Transverse colon (tissue), 4 donors: ENCODE data around the gene VWA3B. TPM values are rescaled to one million over a fixed set of nuclear protein-coding genes. Genes with fewer than 3 reads are reported as not detected.

ENCODE experiments used
- DNase-seq: peaks from one replicate; pipeline ENCODE4 v3.0.0-alpha.2; 2019
- H3K27ac ChIP-seq, 4 donors: fragments of 200-600 bp; sonication (generic); 2 replicates each; pipeline ENCODE4 v1.5.1; 2016 to 2018; ENCODE audit warnings: inconsistent platforms in 4 of 4
- H3K27me3 ChIP-seq: fragments of 200-600 bp; sonication (generic); 2 replicates; pipeline ENCODE4 v1.5.1; 2017; ENCODE audit warnings: inconsistent platforms
- H3K36me3 ChIP-seq, 4 donors: fragments of 200-600 bp; sonication (generic); 2 replicates each; pipeline ENCODE4 v1.5.1; 2017 to 2019; ENCODE audit warnings: inconsistent platforms in 4 of 4
- H3K4me1 ChIP-seq, 4 donors: fragments of 200-600 bp; sonication (generic); 2 replicates each; pipeline ENCODE4 v1.5.1; 2017 to 2020; ENCODE audit warnings: inconsistent platforms in 4 of 4
- H3K4me3 ChIP-seq, 4 donors: fragments of 200-600 bp; sonication (generic); 1 replicate in 1 of 4; 2 replicates in 3 of 4; pipeline versions ENCODE4 v1.5.1 to v1.6.1; 2017 to 2019; ENCODE audit warnings: inconsistent platforms in 4 of 4
- H3K9me3 ChIP-seq, 2 donors: fragments of 200-600 bp; sonication (generic); 2 replicates each; pipeline ENCODE4 v1.5.1; 2017 to 2019; ENCODE audit warnings: inconsistent platforms in 2 of 2
- CTCF ChIP-seq, 5 experiments: fragments of 200-600 bp in 3 of 5; fragments of 450-650 bp in 2 of 5; sonication (generic) in 3 of 5; IDR thresholded peaks; 1 replicate in 2 of 5; 2 replicates in 3 of 5; pipeline ENCODE4 v1.5.1; 2016 to 2017; ENCODE audit warnings: antibody characterized with exemption in 5 of 5, inconsistent platforms in 3 of 5, mild to moderate bottlenecking in 2 of 5, moderate library complexity in 1 of 5
- EP300 ChIP-seq: sonication (generic); formaldehyde crosslinking; IDR thresholded peaks from one replicate; pipeline ENCODE4 v1.6.1; 2017; ENCODE audit warnings: antibody characterized with exemption, low read depth
- POLR2A ChIP-seq: fragments of 450-650 bp; IDR thresholded peaks from one replicate; pipeline ENCODE4 v1.6.1; 2016; ENCODE audit warnings: antibody characterized with exemption, mild to moderate bottlenecking, moderate library complexity
- POLR2AphosphoS5 ChIP-seq, 3 donors: sonication (generic); formaldehyde crosslinking; IDR thresholded peaks; one replicate each; pipeline ENCODE4 v1.6.1; 2016; ENCODE audit warnings: antibody characterized with exemption in 3 of 3
- whole genome bisulfite sequencing, 2 donors: methylation state at CpG; one replicate each; pipeline ENCODE4 v1.1.5; 2018; ENCODE audit warnings: low coverage in 1 of 2; 5-methylcytosine and 5-hydroxymethylcytosine counted together
- in situ Hi-C, 4 donors: fragments of 200-750 bp; cut with MboI; loops; one replicate each; pipeline versions ENCODE4 v1.15.0 to v1.15.1; 2017; ENCODE audit warnings: low sequenced_read_pairs in 3 of 4, low pct_ligation_motif_present in 1 of 4, low pct_unique_long_range_greater_than_20kb in 1 of 4
- intact Hi-C: fragments of 100-400 bp; cut with DNase I; formaldehyde crosslinking; loops from one replicate; pipeline ENCODE4 v1.15.1; 2023; ENCODE audit warnings: low total_unique reads
- total RNA-seq, 4 donors: library from RNA; depleted of rRNA; stranded (reverse); fragments of >200 nt; gene quantifications; one replicate each; pipeline ENCODE4 v1.1.0, GENCODE V29; 2016

Gene VWA3B
- total RNA-seq, 4 donors from 2014 or later: 0.41 to 0.48 TPM; not detected in 2

GRCh38 chr2:98089941-98090340 lies 3.0 kb downstream of the VWA3B start:
- intact Hi-C loops: no loop called here
- H3K27me3 ChIP-seq: peaks cover 4% of the 10 kb centered on the region
- no peaks in the 10 kb centered on the region for H3K36me3 ChIP-seq
- H3K9me3 ChIP-seq: no peaks in the 10 kb centered on the region
- peaks cover 0 to 33% (median 17%) of the 10 kb centered on the region in 4 donors for H3K4me1 ChIP-seq
- no peak overlapping the region for H3K27ac ChIP-seq
- in situ Hi-C loops: no loop called here
- TF ChIP-seq CTCF (IDR thresholded peaks at IDR 0.05): no peak
- no peak for TF ChIP-seq POLR2AphosphoS5 (IDR thresholded peaks at IDR 0.05)
- no peak for TF ChIP-seq EP300
- no peak for TF ChIP-seq POLR2A
- DNase-seq: no peak
- H3K4me3 ChIP-seq: no peak overlapping the region

GRCh38 chr2:98090951-98091350 lies 4.0 kb downstream of the VWA3B start:
- Histone ChIP-seq H3K9me3 (peaks cover 3 to 6% of the 10 kb centered on the region in 2 donors), H3K27ac (no peak overlapping the region), H3K36me3 (no peaks in the 10 kb centered on the region), H3K4me3 (no peak overlapping the region), H3K4me1 (peaks cover 0 to 25% (median 10%) of the 10 kb centered on the region in 4 donors), H3K27me3 (peaks cover 4% of the 10 kb centered on the region)
- intact Hi-C loops: no loop called here
- 93% methylated on average over 8 of the region's 8 CpGs for WGBS, 2 donors
- no peak for DNase-seq
- in situ Hi-C loops: no loop called here
- TF ChIP-seq CTCF (IDR thresholded peaks at IDR 0.05): no peak
- TF ChIP-seq EP300: no peak
- TF ChIP-seq POLR2A: no peak
- TF ChIP-seq POLR2AphosphoS5 (IDR thresholded peaks at IDR 0.05): no peak

GRCh38 chr2:98091738-98092137 lies 4.8 kb downstream of the VWA3B start:
- TF ChIP-seq POLR2AphosphoS5 (IDR thresholded peaks at IDR 0.05) (no peak), CTCF (IDR thresholded peaks at IDR 0.05) (no peak), EP300 (no peak), POLR2A (no peak)

GRCh38 chr2:98093146-98093545 lies 6.2 kb downstream of the VWA3B start:
- no peak for DNase-seq
- 90 to 91% methylated on average over 2 to 3 of the region's 3 CpGs for WGBS, 2 donors
- TF ChIP-seq POLR2A (no peak), POLR2AphosphoS5 (IDR thresholded peaks at IDR 0.05) (no peak), CTCF (IDR thresholded peaks at IDR 0.05) (no peak), EP300 (no peak)
- Histone ChIP-seq H3K9me3 (peaks cover 6 to 7% of the 10 kb centered on the region in 2 donors), H3K4me3 (no peak overlapping the region), H3K4me1 (peaks cover 0 to 5% (median 0%) of the 10 kb centered on the region in 4 donors), H3K36me3 (no peaks in the 10 kb centered on the region), H3K27ac (no peak overlapping the region), H3K27me3 (no peaks in the 10 kb centered on the region)
- intact Hi-C loops: no loop called here
- in situ Hi-C loops: no loop called here

More at GRCh38 chr2:98091738-98092137, 4.8 kb downstream of the VWA3B start:
- Histone ChIP-seq H3K4me3 (no peak overlapping the region), H3K27ac (no peak overlapping the region), H3K27me3 (peaks cover 1% of the 10 kb centered on the region), H3K9me3 (peaks cover 6 to 7% of the 10 kb centered on the region in 2 donors), H3K36me3 (no peaks in the 10 kb centered on the region), H3K4me1 (peaks cover 0 to 17% (median 5%) of the 10 kb centered on the region in 4 donors)
- WGBS, 2 donors: 89 to 100% methylated on average over 1 of the region's 1 CpG
- in situ Hi-C loops (no loop called here), intact Hi-C loops (no loop called here)
- no peak for DNase-seq
